ENCODE data around the gene TM2D1. TPM values are rescaled to one million over a fixed set of nuclear protein-coding genes. Genes with fewer than 3 reads are reported as not detected.

The TM2D1 gene
- total RNA-seq, 1 donor from 2014 or later = 30.7 TPM

DNA sequence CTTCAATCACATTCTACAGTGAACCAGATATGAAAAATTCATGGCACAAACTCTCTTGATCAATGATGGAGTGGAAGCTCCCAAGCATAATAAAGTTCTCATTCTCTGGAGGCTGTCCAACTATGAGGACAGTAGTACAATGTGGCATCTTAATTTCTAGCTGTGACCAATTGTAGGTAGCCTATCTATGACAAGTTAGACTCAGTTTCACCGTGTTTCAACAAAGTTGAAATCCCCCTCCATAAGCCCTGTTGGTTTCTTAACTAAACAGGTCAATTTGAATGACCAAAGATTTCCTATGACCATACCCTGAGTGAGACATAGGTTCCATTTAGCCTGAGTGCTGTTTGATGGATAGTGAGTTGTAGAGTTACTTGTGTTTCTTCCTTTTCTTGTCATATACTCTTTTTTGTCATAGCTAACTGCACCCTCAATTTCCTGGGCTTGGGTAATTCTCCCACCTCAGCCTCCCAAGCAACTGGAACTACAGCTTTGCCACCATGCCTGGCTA lies 29.1 kb upstream of the TM2D1 start:
- intact Hi-C loops (cut with micrococcal nuclease) = no loop called here
- no peaks in the 10 kb centered on the region for H3K36me3 ChIP-seq
- no peak for DNase-seq
- H3K4me1 ChIP-seq = no peaks in the 10 kb centered on the region
- no peaks in the 10 kb centered on the region for H3K27me3 ChIP-seq (ENCODE audit: low read depth)
- no peaks in the 10 kb centered on the region for H3K9me3 ChIP-seq (replicated peaks)
- H3K27ac ChIP-seq (replicated peaks) = no peak overlapping the region
- no peak overlapping the region for H3K4me3 ChIP-seq
- TF ChIP-seq, protein P1, sequence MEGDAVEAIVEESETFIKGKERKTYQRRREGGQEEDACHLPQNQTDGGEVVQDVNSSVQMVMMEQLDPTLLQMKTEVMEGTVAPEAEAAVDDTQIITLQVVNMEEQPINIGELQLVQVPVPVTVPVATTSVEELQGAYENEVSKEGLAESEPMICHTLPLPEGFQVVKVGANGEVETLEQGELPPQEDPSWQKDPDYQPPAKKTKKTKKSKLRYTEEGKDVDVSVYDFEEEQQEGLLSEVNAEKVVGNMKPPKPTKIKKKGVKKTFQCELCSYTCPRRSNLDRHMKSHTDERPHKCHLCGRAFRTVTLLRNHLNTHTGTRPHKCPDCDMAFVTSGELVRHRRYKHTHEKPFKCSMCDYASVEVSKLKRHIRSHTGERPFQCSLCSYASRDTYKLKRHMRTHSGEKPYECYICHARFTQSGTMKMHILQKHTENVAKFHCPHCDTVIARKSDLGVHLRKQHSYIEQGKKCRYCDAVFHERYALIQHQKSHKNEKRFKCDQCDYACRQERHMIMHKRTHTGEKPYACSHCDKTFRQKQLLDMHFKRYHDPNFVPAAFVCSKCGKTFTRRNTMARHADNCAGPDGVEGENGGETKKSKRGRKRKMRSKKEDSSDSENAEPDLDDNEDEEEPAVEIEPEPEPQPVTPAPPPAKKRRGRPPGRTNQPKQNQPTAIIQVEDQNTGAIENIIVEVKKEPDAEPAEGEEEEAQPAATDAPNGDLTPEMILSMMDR (IDR thresholded peaks at IDR 0.05; ENCODE audit: borderline replicate concordance) = no peak

DNA sequence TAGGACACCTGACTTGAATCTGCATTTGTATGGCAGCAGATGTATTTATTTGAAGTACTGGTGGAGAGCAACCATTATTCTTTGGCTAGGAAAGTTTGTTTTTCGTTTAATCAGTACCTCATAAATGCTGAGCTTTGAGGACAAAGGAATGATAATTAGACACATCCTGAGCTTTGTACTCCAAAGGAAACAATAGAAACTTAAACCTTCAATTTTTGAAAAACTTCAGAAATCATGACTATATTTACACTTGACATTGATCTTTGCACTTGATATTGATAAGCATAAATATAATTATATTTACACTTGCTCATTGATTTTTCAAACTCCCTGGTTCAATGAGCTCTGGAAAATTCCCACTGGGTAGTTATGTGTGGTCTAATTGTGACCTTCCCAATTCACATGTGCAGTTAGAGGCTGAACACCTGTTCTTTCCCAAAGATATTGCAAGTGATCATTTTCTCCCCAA lies 28.0 kb upstream of the TM2D1 start:
- no peak overlapping the region for H3K27ac ChIP-seq (replicated peaks)
- no peaks in the 10 kb centered on the region for H3K36me3 ChIP-seq
- no peaks in the 10 kb centered on the region for H3K27me3 ChIP-seq (ENCODE audit: low read depth)
- H3K4me1 ChIP-seq = no peaks in the 10 kb centered on the region
- H3K4me3 ChIP-seq = no peak overlapping the region
- intact Hi-C loops (cut with micrococcal nuclease) = no loop called here
- TF ChIP-seq, protein P1 (IDR thresholded peaks at IDR 0.05; ENCODE audit: borderline replicate concordance) = no peak
- DNase-seq = no peak
- no peaks in the 10 kb centered on the region for H3K9me3 ChIP-seq (replicated peaks)

DNA sequence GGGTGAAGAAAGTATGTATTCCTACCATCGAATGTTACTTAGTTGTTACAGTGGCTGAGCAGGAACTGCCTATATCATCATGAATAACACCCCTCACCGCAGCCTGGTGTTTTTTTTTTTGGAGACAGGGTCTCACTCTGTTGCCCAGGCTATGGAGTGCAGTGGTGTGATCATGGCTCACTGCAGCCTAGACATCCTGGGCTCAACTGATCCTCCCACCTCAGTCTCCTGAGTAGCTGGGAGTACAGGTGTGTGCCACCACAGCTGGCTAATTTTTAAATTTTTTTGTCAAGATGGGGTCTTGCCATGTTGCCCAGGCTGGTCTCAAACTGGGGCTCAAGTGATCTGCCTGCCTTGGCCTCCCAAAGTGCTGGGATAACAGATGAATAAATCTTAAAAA lies 24.6 kb upstream of the TM2D1 start:
- intact Hi-C loops (cut with micrococcal nuclease) = no loop called here
- TF ChIP-seq, protein P1 (IDR thresholded peaks at IDR 0.05; ENCODE audit: borderline replicate concordance) = no peak
- Histone ChIP-seq H3K4me1 (peaks cover 8% of the 10 kb centered on the region), H3K27ac (replicated peaks) (no peak overlapping the region), H3K9me3 (replicated peaks) (no peaks in the 10 kb centered on the region), H3K4me3 (no peak overlapping the region), H3K36me3 (no peaks in the 10 kb centered on the region), H3K27me3 (ENCODE audit: low read depth) (no peaks in the 10 kb centered on the region)
- DNase-seq = no peak

DNA sequence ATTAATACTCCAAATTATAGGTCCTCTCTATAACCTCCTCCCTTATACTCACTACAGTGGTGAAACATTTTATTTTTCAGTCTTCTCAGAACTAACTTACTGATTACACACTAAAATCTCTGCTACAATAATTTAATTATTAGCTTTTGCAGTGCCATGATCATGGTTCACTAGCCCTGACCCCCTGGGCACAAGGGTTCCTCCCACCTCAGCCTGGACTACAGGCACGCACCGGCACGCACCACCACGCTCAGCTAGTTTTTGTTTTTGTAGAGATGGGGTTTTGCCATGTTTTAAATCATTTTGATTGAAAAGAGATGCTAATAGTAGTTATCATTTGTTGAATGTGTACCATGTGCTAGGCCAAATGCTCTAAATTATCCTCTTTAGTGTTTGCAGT lies 23.6 kb upstream of the TM2D1 start:
- H3K4me1 ChIP-seq = peaks cover 10% of the 10 kb centered on the region
- no peaks in the 10 kb centered on the region for H3K9me3 ChIP-seq (replicated peaks)
- DNase-seq = no peak
- no peaks in the 10 kb centered on the region for H3K36me3 ChIP-seq
- no peak overlapping the region for H3K4me3 ChIP-seq
- no peak overlapping the region for H3K27ac ChIP-seq (replicated peaks)
- TF ChIP-seq, protein P1 (IDR thresholded peaks at IDR 0.05; ENCODE audit: borderline replicate concordance) = no peak
- H3K27me3 ChIP-seq (ENCODE audit: low read depth) = no peaks in the 10 kb centered on the region
- intact Hi-C loops (cut with micrococcal nuclease) = no loop called here

DNA sequence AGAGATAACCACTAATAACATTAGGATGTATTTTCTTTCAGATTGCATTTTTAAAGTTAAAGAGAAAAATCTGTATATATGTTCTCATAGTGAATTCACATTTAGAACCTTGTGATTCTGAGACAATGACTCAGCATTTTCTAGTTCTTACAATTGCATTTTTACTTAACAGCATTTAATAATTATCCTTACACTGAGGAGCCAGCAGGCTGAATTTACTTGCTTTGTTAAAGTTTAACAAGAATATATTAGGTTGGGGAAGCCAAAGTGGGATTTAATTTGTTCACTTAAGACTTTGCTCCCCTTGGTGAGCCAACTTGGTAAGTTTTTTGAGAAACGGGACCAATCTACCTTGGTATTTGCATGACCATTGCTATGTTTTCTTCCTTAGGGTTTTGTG lies 21.9 kb upstream of the TM2D1 start:
- Histone ChIP-seq H3K4me3 (no peak overlapping the region), H3K4me1 (peaks cover 24% of the 10 kb centered on the region), H3K9me3 (replicated peaks) (no peaks in the 10 kb centered on the region), H3K27me3 (ENCODE audit: low read depth) (no peaks in the 10 kb centered on the region), H3K27ac (replicated peaks) (peak overlapping the region; percentile 38), H3K36me3 (no peaks in the 10 kb centered on the region)
- no peak for DNase-seq
- intact Hi-C loops (cut with micrococcal nuclease) = no loop called here
- TF ChIP-seq, protein P1 (IDR thresholded peaks at IDR 0.05; ENCODE audit: borderline replicate concordance) = no peak
